ENCODE measurements around the gene GNG12.

DNA sequence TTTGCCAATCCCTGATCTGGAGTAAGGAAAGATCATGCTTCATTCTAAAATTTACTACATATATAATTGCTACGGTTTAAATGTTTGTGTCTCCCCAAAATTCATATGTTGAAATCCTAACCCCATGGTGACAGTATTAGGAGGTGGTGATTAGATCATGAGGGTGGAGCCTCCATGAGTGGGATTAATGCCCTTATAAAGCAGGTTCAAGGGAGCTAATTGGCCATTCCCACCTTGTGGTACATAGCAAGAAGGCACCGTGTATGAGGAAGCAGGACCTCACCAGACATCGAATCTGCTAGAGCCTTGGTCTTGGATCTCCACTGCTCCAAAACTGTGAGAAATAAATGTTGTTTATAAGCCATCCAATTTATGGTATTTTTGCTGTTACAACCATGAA lies 92.7 kb downstream of the GNG12 start:
- TF ChIP-seq POLR2AphosphoS5 (IDR thresholded peaks at IDR 0.05; ENCODE audit: low read depth, low read length) (no peak), POLR2A (IDR thresholded peaks at IDR 0.05; ENCODE audit: low read depth, low read length) (no peak), TAF1 (IDR thresholded peaks at IDR 0.05; ENCODE audit: borderline replicate concordance, low read depth, low read length) (no peak)
